ENCODE results near the gene HEMK1. TPM values are rescaled to one million over a fixed set of nuclear protein-coding genes. Genes with fewer than 3 reads are reported as not detected.

HEMK1 gene
- total RNA-seq, 2 experiments from 2014 or later: 97.4 to 102 TPM

DNA sequence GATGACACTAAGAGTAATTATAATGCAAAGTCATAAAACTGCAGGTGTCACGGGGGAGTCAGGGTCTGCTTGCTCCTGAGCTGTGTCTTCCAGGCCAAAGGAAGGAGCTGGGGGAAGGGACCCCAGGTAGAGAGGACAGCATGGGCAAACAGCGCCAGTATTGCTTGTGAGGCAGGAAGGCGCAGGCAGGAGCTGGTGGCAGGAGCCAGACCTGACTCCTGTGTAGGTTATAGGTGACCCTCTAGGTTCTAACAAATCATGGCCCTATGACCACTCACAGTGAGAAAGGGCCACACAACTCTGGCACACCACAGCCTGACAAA, 40.4 kb downstream of the HEMK1 start:
- peak overlapping the region; percentile 97 for H3K4me3 Mint-ChIP-seq
- no peaks in the 10 kb centered on the region for H3K27me3 Mint-ChIP-seq
- no peak for DNase-seq
- peaks cover 89% of the 10 kb centered on the region for H3K36me3 Mint-ChIP-seq
- no peaks in the 10 kb centered on the region for H3K9me3 Mint-ChIP-seq
- POLR2A ChIA-PET: interaction anchor here (0.6 to 25.9 kb wide), 17 partner anchors 5 to 1668 kb away, joined by 3 to 3572 read pairs (median 6); partner anchors contain the start of genes C3orf18, CISH, CYB561D2 and GNAI2
- H3K27ac Mint-ChIP-seq: peak overlapping the region; percentile 100
- no peak for ATAC-seq (ENCODE audit: low read depth)
- peaks cover 34% of the 10 kb centered on the region for H3K4me1 Mint-ChIP-seq

DNA sequence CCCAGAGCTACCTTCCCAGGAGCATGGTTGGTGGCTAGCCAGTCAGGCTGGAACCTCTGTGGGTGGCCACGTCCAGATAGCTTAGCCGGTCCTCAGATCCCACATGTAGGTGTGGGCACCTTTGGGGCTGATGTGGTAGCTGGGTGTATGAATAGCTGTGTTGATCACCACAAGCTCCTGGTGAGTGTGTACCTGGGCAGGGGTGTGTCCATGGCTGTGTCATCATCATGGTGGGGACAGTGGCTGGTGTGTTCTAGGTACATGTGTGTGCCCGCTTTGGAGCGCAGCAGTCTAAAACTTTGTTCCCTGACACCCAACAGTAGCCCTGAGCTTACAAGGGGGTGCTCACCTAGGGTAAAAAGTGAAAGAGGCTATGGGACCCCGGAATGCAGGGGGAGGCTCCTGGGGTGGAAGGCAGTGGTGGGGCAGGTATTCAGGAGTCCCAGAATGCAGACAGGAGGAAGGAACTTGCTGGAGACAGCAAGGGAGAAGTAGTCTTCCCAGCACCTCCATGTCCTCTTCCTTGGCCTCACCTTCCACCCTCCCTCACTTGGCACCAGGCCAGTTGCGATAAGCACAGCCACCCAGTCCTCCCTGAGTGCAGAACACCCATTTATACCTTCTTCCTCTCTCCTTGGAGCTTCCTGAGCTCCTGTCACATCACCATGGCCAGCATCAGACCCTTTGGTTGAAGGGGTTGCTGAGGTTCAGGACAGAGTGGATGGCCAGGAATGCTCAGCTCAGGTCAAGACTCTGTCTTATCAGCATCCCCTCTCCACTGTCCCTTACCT, 41.1 kb downstream of the HEMK1 start:
- no peaks in the 10 kb centered on the region for H3K9me3 Mint-ChIP-seq
- ATAC-seq (ENCODE audit: low read depth) (no peak), DNase-seq (peak; percentile 65)
- POLR2A ChIA-PET: interaction anchor here (1.1 to 25.9 kb wide), 15 partner anchors 5 to 1667 kb away, joined by 3 to 3572 read pairs (median 9); partner anchors contain the start of genes C3orf18, CISH, CYB561D2 and GNAI2
- peak overlapping the region; percentile 97 for H3K4me3 Mint-ChIP-seq
- H3K27me3 Mint-ChIP-seq: no peaks in the 10 kb centered on the region
- peak overlapping the region; percentile 100 for H3K27ac Mint-ChIP-seq
- H3K4me1 Mint-ChIP-seq: peaks cover 34% of the 10 kb centered on the region
- peaks cover 83% of the 10 kb centered on the region for H3K36me3 Mint-ChIP-seq

DNA sequence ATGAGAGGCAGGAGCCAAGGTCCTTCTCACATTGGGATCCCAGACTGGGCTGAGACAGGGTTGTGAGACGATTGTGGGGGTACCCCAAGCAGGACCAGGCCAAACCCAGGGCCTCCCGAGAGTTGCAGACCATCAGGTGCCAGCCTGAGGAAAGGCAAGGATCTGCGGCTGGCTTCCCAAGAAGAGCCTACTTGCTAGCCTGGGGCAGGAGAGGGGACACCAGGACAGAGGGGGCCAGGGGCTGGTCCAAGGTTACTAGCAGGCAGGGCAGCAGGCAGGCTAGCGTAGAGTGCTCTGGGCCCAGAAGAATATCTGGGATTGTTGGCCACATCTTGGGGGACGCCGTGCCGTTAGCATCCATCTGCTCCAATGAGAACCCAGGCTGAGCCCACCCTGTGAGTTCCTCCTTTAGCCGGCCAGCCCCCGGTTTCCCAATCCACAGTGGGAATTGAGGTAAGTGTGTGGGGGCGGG, 41.7 kb downstream of the HEMK1 start:
- POLR2A ChIA-PET: interaction anchor here (1.0 to 25.9 kb wide), 17 partner anchors 6 to 1372 kb away, joined by 3 to 3572 read pairs (median 15); partner anchors contain the start of genes ACY1, C3orf18, CISH and CYB561D2
- ATAC-seq (ENCODE audit: low read depth): no peak
- Mint-ChIP-seq H3K27ac (peak overlapping the region; percentile 100), H3K4me1 (peaks cover 33% of the 10 kb centered on the region), H3K27me3 (no peaks in the 10 kb centered on the region), H3K36me3 (peaks cover 76% of the 10 kb centered on the region), H3K4me3 (peak overlapping the region; percentile 97), H3K9me3 (no peaks in the 10 kb centered on the region)
- no peak for DNase-seq

DNA sequence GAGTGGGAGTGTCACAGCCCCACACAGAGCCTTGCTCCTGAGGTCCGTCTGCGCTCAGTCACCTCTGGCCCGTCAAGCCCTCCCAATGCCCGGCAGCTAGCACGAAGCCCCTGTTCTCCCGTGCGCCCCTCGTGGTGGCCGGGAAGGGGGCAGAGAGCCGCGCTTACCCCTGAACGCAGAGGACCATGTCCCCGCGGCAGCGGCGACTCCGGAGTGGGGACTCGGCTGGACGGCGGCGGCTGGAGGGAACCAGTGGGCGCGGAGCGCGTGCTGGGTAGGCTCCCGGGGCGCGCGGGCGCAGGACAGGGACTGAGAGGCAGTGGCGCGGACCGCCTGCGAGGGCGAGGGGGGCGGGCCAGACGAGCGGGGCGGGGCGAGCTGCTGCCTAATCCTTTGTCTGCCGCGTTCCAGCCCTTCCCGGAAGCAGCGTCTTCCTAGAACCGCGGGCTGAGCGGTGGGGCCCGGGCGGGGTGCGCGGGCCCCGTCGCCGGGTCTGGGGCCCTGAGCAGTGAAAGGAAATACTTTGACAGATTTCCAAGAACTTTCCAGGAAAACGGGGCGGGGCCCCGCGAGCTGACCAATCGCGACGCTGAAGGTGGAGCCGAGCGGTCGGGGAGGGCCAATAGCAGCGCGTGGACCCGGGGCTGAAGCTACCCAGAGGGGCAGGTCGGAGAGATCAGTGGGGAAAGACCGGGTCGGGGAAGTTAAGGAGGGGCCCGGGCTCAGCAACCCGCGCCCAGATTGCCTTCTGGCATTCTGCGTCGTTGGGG, 42.3 kb downstream of the HEMK1 start, which contains the start of gene CISH:
Gene CISH, minus strand, starts transcription at position 311 of the 770 bp plus-strand sequence. Its CDS starts 124 bp downstream, at position 187.
- no peaks in the 10 kb centered on the region for H3K9me3 Mint-ChIP-seq
- H3K36me3 Mint-ChIP-seq: peaks cover 70% of the 10 kb centered on the region
- ATAC-seq (ENCODE audit: low read depth) (peak; percentile 63), DNase-seq (peak; percentile 98)
- H3K4me1 Mint-ChIP-seq: peaks cover 36% of the 10 kb centered on the region
- peak within 1 kb of the TSS; percentile 97 for H3K4me3 Mint-ChIP-seq
- peak within 1 kb of the TSS; percentile 100 for H3K27ac Mint-ChIP-seq
- POLR2A ChIA-PET: interaction anchor here (0.6 to 25.9 kb wide), 26 partner anchors 5 to 1665 kb away, joined by 3 to 3572 read pairs (median 4); partner anchors contain the start of genes ACY1, C3orf18, CISH and CYB561D2
- H3K27me3 Mint-ChIP-seq: no peaks in the 10 kb centered on the region

DNA sequence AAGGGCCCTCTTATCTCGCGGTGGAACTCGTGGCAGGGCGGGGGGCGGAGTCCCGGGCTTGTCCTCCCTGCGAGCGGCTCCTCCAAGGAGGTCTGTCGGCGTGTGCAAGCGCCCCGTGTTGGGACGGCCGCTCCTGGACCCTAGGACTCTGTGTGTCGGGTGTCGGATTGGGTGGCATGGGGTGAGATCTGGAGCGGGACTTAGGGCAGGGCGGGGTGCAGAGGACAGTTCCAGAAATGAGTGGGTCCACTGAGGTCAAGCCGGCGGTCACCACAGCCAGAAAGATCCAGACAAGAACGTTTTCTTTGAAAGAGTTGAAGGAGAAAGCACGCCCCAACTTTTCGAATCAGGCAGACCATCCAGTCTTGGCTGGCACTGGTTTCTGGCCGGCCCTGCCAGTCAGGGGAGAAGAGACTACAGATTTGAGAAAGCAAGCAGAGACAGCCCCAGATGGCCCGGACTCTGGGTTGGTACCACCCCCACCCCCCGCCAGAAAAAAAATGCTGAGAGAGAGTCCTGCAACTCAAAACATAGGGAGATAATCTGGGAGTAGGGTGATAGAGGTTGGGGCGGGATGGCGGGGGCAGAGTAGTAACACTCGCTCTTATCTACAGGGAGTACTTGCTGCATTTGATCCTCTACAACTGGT, 43.0 kb downstream of the HEMK1 start:
- POLR2A ChIA-PET: interaction anchor here (0.6 to 25.9 kb wide), 25 partner anchors 5 to 1371 kb away, joined by 3 to 3572 read pairs (median 6); partner anchors contain the start of genes ACY1, C3orf18, CISH and CYB561D2
- Mint-ChIP-seq H3K4me1 (peaks cover 34% of the 10 kb centered on the region), H3K9me3 (no peaks in the 10 kb centered on the region), H3K36me3 (peaks cover 63% of the 10 kb centered on the region), H3K27ac (peak overlapping the region; percentile 98), H3K4me3 (peak overlapping the region; percentile 97), H3K27me3 (no peaks in the 10 kb centered on the region)
- DNase-seq (no peak), ATAC-seq (ENCODE audit: low read depth) (no peak)

DNA sequence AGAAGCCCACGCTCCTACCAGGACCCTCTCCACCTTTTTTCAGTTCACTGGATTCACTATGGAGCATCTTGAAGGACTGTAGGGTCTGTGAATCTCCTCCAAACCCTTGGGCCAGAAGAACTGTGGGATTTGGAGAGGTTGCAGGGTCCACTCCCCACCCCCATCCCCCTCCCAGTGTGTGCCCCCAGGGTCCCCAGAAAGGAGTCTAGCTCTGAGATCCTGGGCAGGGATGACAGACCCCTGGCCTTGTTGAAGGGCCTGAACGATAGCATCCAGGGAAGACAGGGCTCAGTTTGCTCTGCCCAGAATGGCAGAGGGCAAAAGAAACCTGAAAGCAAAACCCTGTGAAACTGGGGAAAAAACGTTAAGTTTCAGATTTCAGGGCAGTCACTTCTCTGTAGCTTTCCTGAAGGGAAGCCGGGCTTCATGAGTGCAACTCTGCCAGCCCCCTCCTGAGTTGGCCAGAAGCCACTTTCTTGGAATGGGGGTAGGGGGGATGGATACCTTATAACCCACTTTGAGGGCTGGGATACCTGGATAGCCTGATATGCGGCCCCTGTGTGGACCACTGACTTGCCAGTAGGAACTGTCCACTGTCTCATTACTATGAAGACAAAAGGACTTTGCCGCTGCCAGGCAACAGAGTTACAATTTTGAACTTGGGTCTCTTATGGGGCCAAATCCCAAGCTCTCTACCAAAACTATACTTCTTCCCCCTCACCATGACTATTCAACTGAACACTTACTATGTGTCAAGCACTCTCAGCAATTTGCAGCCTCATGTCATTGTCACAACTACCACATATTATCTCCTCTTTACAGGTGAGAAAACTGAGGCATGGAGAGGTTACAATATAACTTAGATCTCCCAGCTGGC, 43.9 kb downstream of the HEMK1 start:
- POLR2A ChIA-PET: interaction anchor here (1.2 to 25.9 kb wide), 12 partner anchors 4 to 887 kb away, joined by 3 to 3572 read pairs (median 17); partner anchors contain the start of genes C3orf18, CISH, DCAF1 and DOCK3
- peak overlapping the region; percentile 98 for H3K27ac Mint-ChIP-seq
- H3K9me3 Mint-ChIP-seq: no peaks in the 10 kb centered on the region
- no peak for DNase-seq
- peak overlapping the region; percentile 97 for H3K4me3 Mint-ChIP-seq
- peaks cover 58% of the 10 kb centered on the region for H3K36me3 Mint-ChIP-seq
- no peaks in the 10 kb centered on the region for H3K27me3 Mint-ChIP-seq
- H3K4me1 Mint-ChIP-seq: peaks cover 34% of the 10 kb centered on the region
- ATAC-seq (ENCODE audit: low read depth): no peak

DNA sequence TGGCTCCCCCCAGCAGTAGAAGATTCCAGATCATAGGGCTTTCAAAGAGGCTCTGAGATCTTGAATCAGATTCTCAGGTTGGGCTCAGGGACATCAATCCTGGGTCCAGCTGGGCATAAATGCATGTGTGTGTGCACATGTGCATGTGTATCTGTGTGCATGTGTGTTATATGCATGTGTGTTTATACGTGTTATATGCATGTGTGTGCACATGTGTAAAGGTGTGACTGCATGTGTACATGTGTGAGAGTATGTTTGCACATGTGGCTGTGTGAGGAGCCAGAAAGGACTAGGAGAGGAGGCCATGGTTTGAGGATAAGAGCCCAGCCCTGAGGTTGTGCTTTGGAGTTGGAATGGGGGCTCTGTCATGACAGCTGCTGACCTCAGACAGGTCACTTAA, 45.9 kb downstream of the HEMK1 start:
- ATAC-seq (ENCODE audit: low read depth) (no peak), DNase-seq (no peak)
- Mint-ChIP-seq H3K4me1 (peaks cover 49% of the 10 kb centered on the region), H3K36me3 (peaks cover 52% of the 10 kb centered on the region), H3K27ac (peak overlapping the region; percentile 95), H3K27me3 (no peaks in the 10 kb centered on the region), H3K4me3 (peak overlapping the region; percentile 97), H3K9me3 (no peaks in the 10 kb centered on the region)
- POLR2A ChIA-PET: interaction anchor here (1.0 to 25.9 kb wide), 11 partner anchors 9 to 1368 kb away, joined by 3 to 3572 read pairs (median 20); partner anchors contain the start of genes ACY1, C3orf18, CISH and HEMK1

DNA sequence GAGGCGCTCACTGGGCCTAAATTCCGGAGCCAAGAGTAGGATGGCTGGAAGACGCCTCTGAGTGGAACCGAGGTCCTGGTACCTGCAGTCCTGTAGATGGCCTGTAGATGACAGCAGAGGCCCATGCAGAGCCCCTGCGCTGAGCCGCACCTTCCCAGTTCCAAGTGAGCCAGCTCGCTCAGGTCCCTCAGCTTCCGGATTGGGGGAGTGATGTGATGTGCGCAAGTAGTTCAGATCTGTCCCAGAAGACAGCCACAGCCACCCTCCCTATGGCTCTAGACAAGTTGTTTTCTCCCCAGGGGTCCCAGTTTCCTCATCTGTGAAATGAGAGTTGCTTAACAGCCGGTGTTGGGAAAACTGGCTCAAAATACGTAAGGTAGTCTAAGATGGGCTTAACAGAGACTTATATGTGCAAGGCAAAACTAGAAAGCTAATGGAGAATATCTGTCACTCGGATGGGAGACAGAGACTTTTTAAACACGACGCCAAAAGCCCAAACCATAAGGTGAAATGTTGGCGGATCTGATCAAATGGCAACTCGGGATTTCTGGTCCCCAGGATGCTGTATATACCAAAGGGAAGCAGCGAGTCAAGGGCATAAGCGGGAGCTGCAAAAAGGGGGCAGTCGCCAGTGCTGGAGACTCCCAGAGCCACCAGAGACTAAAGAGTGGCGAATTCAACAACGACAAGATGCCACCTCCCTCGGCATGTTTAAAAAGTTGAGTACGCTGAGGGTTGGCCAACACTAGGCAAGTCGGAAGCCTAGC, 46.9 kb downstream of the HEMK1 start:
- peak overlapping the region; percentile 97 for H3K4me3 Mint-ChIP-seq
- H3K4me1 Mint-ChIP-seq: peaks cover 59% of the 10 kb centered on the region
- DNase-seq: peak; percentile 81
- POLR2A ChIA-PET: interaction anchor here (0.6 to 25.9 kb wide), 20 partner anchors 8 to 1367 kb away, joined by 3 to 3572 read pairs (median 5); partner anchors contain the start of genes ACY1, C3orf18, CISH and DOCK3
- H3K27ac Mint-ChIP-seq: peak overlapping the region; percentile 95
- no peaks in the 10 kb centered on the region for H3K9me3 Mint-ChIP-seq
- ATAC-seq (ENCODE audit: low read depth): peak; percentile 1
- H3K36me3 Mint-ChIP-seq: peaks cover 52% of the 10 kb centered on the region
- H3K27me3 Mint-ChIP-seq: no peaks in the 10 kb centered on the region

DNA sequence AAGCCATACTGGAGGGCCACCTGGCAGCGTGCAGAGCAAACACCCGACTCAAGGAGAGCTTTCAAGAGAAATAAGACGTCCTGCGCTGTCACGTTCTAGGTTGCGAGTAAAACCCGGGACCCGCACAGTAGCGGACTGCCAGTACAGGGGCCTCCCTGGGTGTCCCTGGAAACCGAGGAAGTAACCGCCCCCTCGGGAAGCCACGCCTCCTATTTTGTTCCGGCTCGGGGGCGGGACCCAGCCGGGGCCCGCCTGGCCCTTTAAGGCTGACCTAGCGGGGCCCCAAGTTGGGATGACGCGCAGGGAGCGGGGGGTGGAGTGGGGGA, 47.4 kb downstream of the HEMK1 start:
- H3K27me3 Mint-ChIP-seq: no peaks in the 10 kb centered on the region
- POLR2A ChIA-PET: interaction anchor here (0.6 to 25.9 kb wide), 14 partner anchors 11 to 1055 kb away, joined by 3 to 3572 read pairs (median 12); partner anchors contain the start of genes C3orf18, CISH, HEMK1 and MANF
- DNase-seq (peak; percentile 98), ATAC-seq (ENCODE audit: low read depth) (peak; percentile 41)
- no peaks in the 10 kb centered on the region for H3K9me3 Mint-ChIP-seq
- peak overlapping the region; percentile 97 for H3K4me3 Mint-ChIP-seq
- H3K27ac Mint-ChIP-seq: peak overlapping the region; percentile 95
- peaks cover 49% of the 10 kb centered on the region for H3K36me3 Mint-ChIP-seq
- peaks cover 59% of the 10 kb centered on the region for H3K4me1 Mint-ChIP-seq

DNA sequence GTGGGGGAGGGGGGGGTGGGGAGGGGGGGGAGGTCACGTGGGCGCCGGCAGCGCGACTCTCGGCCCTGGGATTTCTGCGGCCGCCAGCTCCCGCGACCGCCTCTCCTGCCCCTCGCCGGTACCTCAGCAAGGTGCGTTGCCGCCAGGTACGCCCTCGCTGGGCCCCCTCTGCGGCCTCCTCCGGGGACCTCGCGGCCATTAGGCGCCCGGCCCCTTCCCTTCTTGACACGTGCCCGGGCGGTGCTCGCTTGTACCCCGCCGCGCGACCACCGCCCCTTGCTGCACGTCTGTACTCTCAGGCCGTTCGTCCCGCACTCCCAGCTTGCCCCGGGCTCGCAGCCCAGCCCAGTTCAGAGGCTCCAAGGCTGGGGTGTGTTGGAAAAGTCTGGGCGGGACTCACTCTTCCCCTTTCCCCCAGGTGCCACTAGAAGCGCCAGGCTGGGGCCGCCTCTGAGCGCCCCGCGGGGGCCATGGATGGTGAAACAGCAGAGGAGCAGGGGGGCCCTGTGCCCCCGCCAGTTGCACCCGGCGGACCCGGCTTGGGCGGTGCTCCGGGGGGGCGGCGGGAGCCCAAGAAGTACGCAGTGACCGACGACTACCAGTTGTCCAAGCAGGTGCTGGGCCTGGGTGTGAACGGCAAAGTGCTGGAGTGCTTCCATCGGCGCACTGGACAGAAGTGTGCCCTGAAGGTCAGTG, 47.9 kb downstream of the HEMK1 start, which contains the start of gene MAPKAPK3:
Gene MAPKAPK3, plus strand, starts transcription at position 56 of the 696 bp plus-strand sequence. Its CDS starts 415 bp downstream, at position 471.
- Mint-ChIP-seq H3K36me3 (peaks cover 46% of the 10 kb centered on the region), H3K4me1 (peaks cover 61% of the 10 kb centered on the region), H3K27ac (peak within 1 kb of the TSS; percentile 95), H3K9me3 (no peaks in the 10 kb centered on the region), H3K27me3 (no peaks in the 10 kb centered on the region), H3K4me3 (peak within 1 kb of the TSS; percentile 97)
- ATAC-seq (ENCODE audit: low read depth): peak; percentile 2
- POLR2A ChIA-PET: interaction anchor here (0.6 to 25.9 kb wide), 14 partner anchors 10 to 885 kb away, joined by 3 to 3572 read pairs (median 16); partner anchors contain the start of genes C3orf18, CISH, HEMK1 and MANF
- no peak for DNase-seq
